HepG2 (cell line): Measurements from ENCODE around the gene LMTK2. TPM values are rescaled to one million over a fixed set of nuclear protein-coding genes. Genes with fewer than 3 reads are reported as not detected.

ENCODE experiments used
- AGO1 ChIP-seq: fragments of 200-400 bp; formaldehyde crosslinking; IDR thresholded peaks from 2 replicates; pipeline ENCODE4 v1.6.1; 2017; ENCODE audit warnings: mild to moderate bottlenecking, low read depth, low read length, moderate library complexity; ENCODE audit not compliant: poor library complexity, severe bottlenecking
- DNMT1 ChIP-seq: sonication (generic); formaldehyde crosslinking; IDR thresholded peaks from 2 replicates; pipeline ENCODE4 v1.5.1; 2020; ENCODE audit warnings: mild to moderate bottlenecking, missing genetic modification reagents
- FOXA3 ChIP-seq: IDR thresholded peaks from 2 replicates; pipeline ENCODE4 v1.6.1; 2016; ENCODE audit warnings: missing genetic modification reagents, missing compliant biosample characterization
- GATA4 ChIP-seq: sonication (generic); IDR thresholded peaks from 2 replicates; pipeline ENCODE4 v1.6.1; 2016; ENCODE audit warnings: antibody characterized with exemption, low read depth, borderline replicate concordance
- GATAD1 ChIP-seq: IDR thresholded peaks from 2 replicates; pipeline ENCODE4 v1.6.1; 2016; ENCODE audit warnings: missing genetic modification reagents, missing compliant biosample characterization
- HNRNPUL1 ChIP-seq: fragments of 200-400 bp; formaldehyde crosslinking; IDR thresholded peaks from 2 replicates; pipeline ENCODE4 v1.6.1; 2017; ENCODE audit warnings: low read depth, mild to moderate bottlenecking, low read length, moderate library complexity
- MAX ChIP-seq: IDR thresholded peaks from 2 replicates; pipeline ENCODE4 v1.6.1; 2012; ENCODE audit warnings: inconsistent platforms
- NR1H2 ChIP-seq: sonication (generic); formaldehyde crosslinking; IDR thresholded peaks from 2 replicates; pipeline ENCODE4 v1.8.1; 2022; ENCODE audit warnings: low read depth, missing genetic modification reagents, borderline replicate concordance
- PAX8 ChIP-seq: sonication (generic); formaldehyde crosslinking; IDR thresholded peaks from 2 replicates; pipeline ENCODE4 v1.8.0; 2022; ENCODE audit warnings: mild to moderate bottlenecking, missing genetic modification reagents, borderline replicate concordance
- POGZ ChIP-seq: sonication (generic); formaldehyde crosslinking; IDR thresholded peaks from 2 replicates; pipeline ENCODE4 v1.4.0; 2020; ENCODE audit warnings: mild to moderate bottlenecking, missing genetic modification reagents
- RNF219 ChIP-seq: sonication (generic); formaldehyde crosslinking; IDR thresholded peaks from 2 replicates; pipeline ENCODE4 v1.5.0; 2020; ENCODE audit warnings: mild to moderate bottlenecking, missing genetic modification reagents
- RORA ChIP-seq: sonication (generic); formaldehyde crosslinking; IDR thresholded peaks from 2 replicates; pipeline ENCODE4 v1.5.0; 2020; ENCODE audit warnings: mild to moderate bottlenecking, missing genetic modification reagents, moderate library complexity
- SALL2 ChIP-seq: sonication (generic); formaldehyde crosslinking; IDR thresholded peaks from 2 replicates; pipeline ENCODE4 v1.8.1; 2023; ENCODE audit warnings: mild to moderate bottlenecking, missing genetic modification reagents, inconsistent platforms
- YEATS2 ChIP-seq: sonication (generic); formaldehyde crosslinking; IDR thresholded peaks from 2 replicates; pipeline ENCODE4 v1.4.0; 2020; ENCODE audit warnings: missing genetic modification reagents, borderline replicate concordance
- ZBTB25 ChIP-seq: IDR thresholded peaks from 2 replicates; pipeline ENCODE4 v1.6.1; 2018; ENCODE audit warnings: missing genetic modification reagents
- ZFAT ChIP-seq: sonication (generic); formaldehyde crosslinking; conservative IDR thresholded peaks from 2 replicates; pipeline ENCODE4 v1.8.1; 2023; ENCODE audit warnings: missing genetic modification reagents, inconsistent platforms
- ZFP90 ChIP-seq: sonication (generic); formaldehyde crosslinking; IDR thresholded peaks from 2 replicates; pipeline ENCODE4 v1.8.0; 2022; ENCODE audit warnings: missing genetic modification reagents, mild to moderate bottlenecking, inconsistent platforms, borderline replicate concordance
- ZMYM4 ChIP-seq: sonication (generic); formaldehyde crosslinking; IDR thresholded peaks from 2 replicates; pipeline ENCODE4 v1.8.1; 2023; ENCODE audit warnings: mild to moderate bottlenecking, missing genetic modification reagents
- ZNF20 ChIP-seq: sonication (generic); formaldehyde crosslinking; IDR thresholded peaks from 2 replicates; pipeline ENCODE4 v1.4.0; 2020; ENCODE audit warnings: mild to moderate bottlenecking, moderate library complexity, missing genetic modification reagents
- ZNF501 ChIP-seq: sonication (generic); formaldehyde crosslinking; IDR thresholded peaks from 2 replicates; pipeline ENCODE4 v1.5.1; 2020; ENCODE audit warnings: mild to moderate bottlenecking, moderate library complexity, missing genetic modification reagents
- ZNF639 ChIP-seq: conservative IDR thresholded peaks from 2 replicates; pipeline ENCODE4 v1.6.1; 2018; ENCODE audit warnings: missing genetic modification reagents
- ZNF790 ChIP-seq: sonication (generic); formaldehyde crosslinking; IDR thresholded peaks from 2 replicates; pipeline ENCODE4 v1.8.0; 2022; ENCODE audit warnings: missing genetic modification reagents, mild to moderate bottlenecking, borderline replicate concordance
- ZNF800 ChIP-seq: sonication (generic); formaldehyde crosslinking; IDR thresholded peaks from 2 replicates; pipeline ENCODE4 v1.4.0; 2020; ENCODE audit warnings: missing genetic modification reagents
- polyA plus RNA-seq, 8 experiments: library from polyadenylated mRNA; depleted of rRNA in 3 of 8; stranded (reverse) in 7 of 8; unstranded in 1 of 8; fragments of >200 nt; fragmentation: Illumina TruSeq in 4 of 8; extraction: Trizol in 4 of 8; gene quantifications; 2 replicates each; pipeline versions ENCODE4 v1.2.1 to v1.2.3, GENCODE V29; 2011 to 2016; ENCODE audit warnings: low read depth in 4 of 8, missing spikeins in 1 of 8, mixed read lengths in 1 of 8; ENCODE audit not compliant: insufficient read depth in 1 of 8
- total RNA-seq, 5 experiments: library from RNA; depleted of rRNA; stranded (reverse); fragments of >200 nt; fragmentation: Illumina TruSeq; extraction: Trizol; gene quantifications; 2 replicates each; pipeline ENCODE4 v1.2.3, GENCODE V29; 2016; ENCODE audit warnings: low read depth in 1 of 5

The LMTK2 gene
- total and polyA plus RNA-seq, 2 of the 13 experiments (the other 11 are each of a cell fraction or from before 2014, with no cell fraction given), result 9.5 to 11.7 TPM

GRCh38 chr7:98251601-98252424, 145.2 kb downstream of the LMTK2 start, which contains the start of gene TECPR1 (continued):
- no peak for TF ChIP-seq RNF219 (CRISPR knock-in tag)
- TF ChIP-seq ZNF800 (CRISPR knock-in tag), result peak; percentile 69; the same call in 1 of the 2 replicates
- no peak for TF ChIP-seq ZFAT (CRISPR knock-in tag)
- peak; percentile 90 for TF ChIP-seq GATAD1 (CRISPR knock-in tag)
- TF ChIP-seq MAX, result peak; percentile 80
- TF ChIP-seq HNRNPUL1, result no peak
- TF ChIP-seq GATA4, result no peak
- no peak for TF ChIP-seq PAX8 (CRISPR knock-in tag)
- TF ChIP-seq ZMYM4, result peak; percentile 90
- 0 out of 2 replicates have a peak, but pooled peaks have one; percentile 6 for TF ChIP-seq FOXA3
- peak; percentile 83; the same call in 1 of the 2 replicates for TF ChIP-seq ZBTB25 (CRISPR knock-in tag)
- TF ChIP-seq POGZ (CRISPR knock-in tag), result peak; percentile 88
- no peak for TF ChIP-seq ZNF20 (CRISPR knock-in tag)
- TF ChIP-seq NR1H2 (CRISPR knock-in tag), result no peak
- TF ChIP-seq AGO1, result no peak
- TF ChIP-seq ZNF501 (CRISPR knock-in tag), result peak; percentile 63; the same call in 1 of the 2 replicates
- peak; percentile 94 for TF ChIP-seq ZNF639
- no peak for TF ChIP-seq DNMT1 (CRISPR knock-in tag)
- TF ChIP-seq SALL2, result peak; percentile 75
- peak; percentile 56; the same call in 1 of the 2 replicates for TF ChIP-seq YEATS2 (CRISPR knock-in tag)
- TF ChIP-seq ZNF790 (CRISPR knock-in tag), result no peak
- peak; percentile 49; the same call in 1 of the 2 replicates for TF ChIP-seq ZFP90
- no peak for TF ChIP-seq RORA
